GM21619 (cell line): ENCODE results near the gene TTLL8.

Source experiments
- ATAC-seq: cut with Tn5 transposase; IDR thresholded peaks from one replicate; pipeline ENCODE4 v1.9.1; 2021; ENCODE audit not compliant: unreplicated experiment

The TTLL8 gene

GRCh38 chr22:50045211-50046018 lies 12.7 kb downstream of the TTLL8 start:
- ATAC-seq, result no peak

- ATAC-seq, result no peak
These were observed 13.5 kb downstream of the TTLL8 start for GRCh38 chr22:50044485-50045118.

- no peak for ATAC-seq
These were observed 16.6 kb downstream of the TTLL8 start for GRCh38 chr22:50041361-50042065.

GRCh38 chr22:50040717-50041116 lies 17.4 kb downstream of the TTLL8 start:
- no peak for ATAC-seq

GRCh38 chr22:50039669-50040443 lies 18.2 kb downstream of the TTLL8 start:
- no peak for ATAC-seq

- no peak for ATAC-seq
These were observed 21.9 kb downstream of the TTLL8 start for GRCh38 chr22:50035976-50036724.

- no peak for ATAC-seq
These were observed 22.8 kb downstream of the TTLL8 start for GRCh38 chr22:50035131-50035881.

- no peak for ATAC-seq
These were observed 23.7 kb downstream of the TTLL8 start for GRCh38 chr22:50034126-50035081.

- ATAC-seq, result no peak
These were observed 25.0 kb downstream of the TTLL8 start for GRCh38 chr22:50032941-50033601.

GRCh38 chr22:50032109-50032871 lies 25.8 kb downstream of the TTLL8 start:
- no peak for ATAC-seq

- no peak for ATAC-seq
These were observed 26.7 kb downstream of the TTLL8 start for GRCh38 chr22:50031189-50032091.

GRCh38 chr22:50030297-50031188 lies 27.6 kb downstream of the TTLL8 start:
- ATAC-seq, result no peak

- no peak for ATAC-seq
These were observed 30.2 kb downstream of the TTLL8 start for GRCh38 chr22:50027639-50028537.

- no peak for ATAC-seq
These were observed 32.1 kb downstream of the TTLL8 start for GRCh38 chr22:50025993-50026392.
